Fibroblast of skin of right quadriceps (primary cell): ENCODE data around the gene ARHGAP5.
A peak's percentile ranks its signal among the peaks of the same experiment; 100 is the strongest.

Experiments used
- DNase-seq: peaks from one replicate; pipeline ENCODE4 v3.0.0-alpha.2; 2013

ARHGAP5 gene

DNA sequence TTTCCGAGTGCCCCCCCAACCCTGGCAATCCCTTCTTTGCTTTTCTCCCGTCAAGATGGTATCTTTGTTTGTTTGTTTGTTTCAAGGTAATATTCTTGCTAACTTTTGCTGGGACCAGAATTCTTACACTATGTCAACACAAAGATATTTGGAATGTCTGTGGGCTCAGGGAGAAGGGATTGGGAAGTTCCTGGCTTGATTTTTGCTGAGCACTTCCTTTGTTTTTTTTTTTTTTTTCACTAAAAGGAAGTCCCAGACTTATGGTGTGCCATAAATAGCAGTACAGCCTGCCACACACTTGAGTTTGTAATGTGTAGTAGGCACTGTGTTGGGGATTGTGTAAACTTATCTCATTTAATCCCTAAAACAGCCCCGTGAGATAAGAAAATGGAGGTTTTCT lies 113.6 kb downstream of the ARHGAP5 start:
- peak; percentile 24 for DNase-seq

DNA sequence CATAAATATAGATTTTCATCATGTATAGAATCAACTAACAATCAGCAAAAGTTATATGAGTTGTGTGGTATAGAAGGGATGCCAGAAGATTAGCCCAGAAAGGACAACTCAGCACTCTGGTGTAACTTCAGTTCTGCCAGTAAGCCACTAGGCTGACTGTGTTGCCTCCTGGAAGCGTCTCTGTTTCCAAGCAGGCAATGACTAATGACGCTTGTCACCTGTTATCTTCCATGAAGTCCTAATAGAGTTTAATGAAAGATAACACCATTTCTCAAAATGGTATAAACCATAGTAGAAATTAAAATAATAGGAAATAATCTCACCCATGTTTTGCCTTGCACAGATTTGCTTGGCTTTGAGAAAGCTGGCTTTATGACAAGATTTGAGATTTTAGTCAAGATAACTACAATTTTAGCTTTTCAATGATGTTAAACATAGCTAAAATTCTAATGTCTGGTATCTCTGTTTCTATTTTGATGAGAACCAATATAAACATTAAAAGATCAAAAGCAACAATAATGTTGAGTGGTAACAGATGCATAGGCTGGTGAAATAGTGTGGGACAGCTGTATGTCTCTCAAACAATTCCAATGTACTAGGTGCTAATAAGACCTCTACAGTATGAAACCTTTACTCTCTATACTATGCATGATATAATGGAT lies 115.7 kb downstream of the ARHGAP5 start:
- DNase-seq = no peak

DNA sequence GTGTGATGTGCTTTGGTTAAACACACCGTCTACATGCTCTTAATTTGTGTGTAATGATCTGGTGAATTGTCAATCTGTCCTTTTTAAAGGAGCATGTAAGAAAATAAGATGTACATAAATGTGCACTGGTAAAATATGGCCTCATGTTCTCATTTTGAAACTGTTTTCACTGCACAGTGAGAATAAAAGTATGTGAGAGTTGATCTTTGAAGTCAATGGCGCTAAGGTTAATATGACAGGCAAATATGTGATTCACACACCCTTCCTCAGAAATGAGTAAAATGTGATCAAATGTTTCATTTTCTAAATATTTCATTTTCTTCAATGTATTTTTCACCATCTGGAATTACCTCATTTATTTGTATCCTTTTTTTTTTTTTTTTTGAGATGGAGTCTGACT lies 116.4 kb downstream of the ARHGAP5 start:
- DNase-seq = no peak

DNA sequence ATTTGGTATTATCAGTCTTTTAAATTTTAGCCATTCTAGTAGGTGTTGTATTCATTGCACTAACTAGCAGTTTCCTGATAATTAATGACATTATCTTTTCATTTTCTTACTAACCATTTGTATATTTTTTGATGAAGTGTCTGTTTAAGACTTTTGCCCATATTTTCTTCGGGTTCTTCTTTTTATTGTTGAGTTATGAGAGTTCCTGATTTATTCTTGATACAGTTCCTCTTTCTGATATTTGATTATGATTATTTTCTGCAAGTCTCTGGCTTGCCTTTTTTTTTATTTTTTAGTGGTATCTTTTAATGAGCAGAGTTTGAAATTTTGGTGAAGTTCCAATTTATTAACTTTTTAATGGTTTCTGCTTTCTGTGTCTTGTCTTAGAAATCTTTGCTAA lies 118.5 kb downstream of the ARHGAP5 start:
- no peak for DNase-seq

DNA sequence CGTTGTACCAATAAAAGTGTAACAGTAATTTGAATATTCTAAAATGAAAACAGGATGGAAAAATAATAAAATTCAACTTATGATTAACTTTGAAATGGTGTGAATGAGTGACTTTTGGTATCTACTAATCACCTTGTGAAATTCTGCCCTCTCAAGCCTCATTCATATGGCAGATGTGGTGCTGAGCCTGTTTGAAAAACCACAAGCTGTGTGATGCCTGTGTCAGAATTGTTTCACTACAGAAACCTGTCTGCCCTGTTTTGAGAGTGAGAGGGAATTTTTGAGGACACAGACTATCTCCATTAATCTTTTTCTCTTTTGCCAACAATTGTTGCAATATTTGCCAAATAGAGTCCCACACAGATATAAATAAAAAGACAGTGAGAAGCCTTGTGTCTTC lies 120.8 kb downstream of the ARHGAP5 start:
- no peak for DNase-seq

DNA sequence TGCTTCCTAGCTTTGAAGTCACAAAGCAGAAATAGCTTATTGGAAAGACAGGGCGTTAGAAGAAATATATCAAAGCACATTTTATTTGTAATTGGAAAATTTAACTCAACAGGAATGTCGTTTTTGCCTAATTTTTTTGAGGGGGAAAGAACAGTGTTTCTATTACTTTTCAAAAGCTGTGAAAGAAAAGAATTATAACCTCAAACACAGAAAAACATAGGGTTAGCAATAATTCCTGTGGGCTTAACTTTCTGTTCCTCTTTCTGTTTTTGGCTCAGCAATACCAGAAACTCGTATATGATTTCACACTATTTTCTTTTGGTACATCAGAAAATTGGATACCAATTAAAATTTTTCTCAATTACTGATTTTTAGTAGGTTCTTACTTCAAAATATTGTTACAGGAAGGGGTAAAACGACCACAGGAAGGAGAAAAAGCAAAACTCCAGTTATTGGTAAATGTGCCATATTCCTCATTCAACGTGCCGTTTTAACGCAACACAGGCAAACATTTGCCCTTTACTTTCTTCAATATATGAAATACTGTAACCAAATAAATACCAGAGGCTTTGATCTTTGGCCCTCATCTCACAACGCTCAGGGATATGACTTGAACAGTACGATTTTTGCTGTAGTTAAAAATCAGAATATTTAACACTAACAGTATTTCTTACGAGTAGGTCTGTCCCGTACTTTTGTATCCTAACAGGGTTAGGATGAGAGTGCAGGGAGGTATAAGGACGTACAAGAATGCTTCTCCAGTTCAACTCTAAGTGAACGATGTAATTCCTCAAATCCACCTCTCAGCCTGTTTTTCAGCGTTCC lies 123.5 kb downstream of the ARHGAP5 start:
- DNase-seq = no peak

DNA sequence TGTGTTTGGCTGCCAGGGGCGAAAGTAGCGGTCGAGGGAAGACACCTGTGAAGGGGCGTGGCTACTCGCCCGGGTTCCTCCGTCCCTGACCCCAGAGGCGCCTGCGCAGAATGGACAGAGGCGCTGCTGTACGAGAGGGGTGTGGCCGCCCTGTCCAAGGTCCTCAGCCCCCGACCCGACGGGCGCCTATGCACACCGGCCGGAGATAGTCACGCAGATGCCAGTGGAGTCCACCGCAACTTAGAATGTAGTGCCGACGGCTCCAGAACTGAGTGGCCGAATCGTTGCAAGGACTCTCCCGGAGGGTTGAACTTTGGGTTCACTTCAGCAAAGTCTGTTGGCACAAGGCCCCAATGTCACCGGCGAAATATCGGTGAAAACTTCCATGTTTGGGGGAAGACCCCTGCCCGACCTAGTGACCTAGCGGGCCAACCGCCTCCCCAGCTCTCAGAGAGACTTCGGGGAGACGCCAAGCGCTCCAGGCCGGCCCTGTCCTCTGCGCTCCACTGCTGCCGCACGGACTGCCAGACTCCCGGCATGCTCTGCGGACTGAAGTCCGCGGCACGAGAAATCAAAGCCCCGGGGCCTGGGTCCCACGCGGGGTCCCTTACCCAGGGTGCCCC lies 124.2 kb downstream of the ARHGAP5 start:
- peak; percentile 38 for DNase-seq

DNA sequence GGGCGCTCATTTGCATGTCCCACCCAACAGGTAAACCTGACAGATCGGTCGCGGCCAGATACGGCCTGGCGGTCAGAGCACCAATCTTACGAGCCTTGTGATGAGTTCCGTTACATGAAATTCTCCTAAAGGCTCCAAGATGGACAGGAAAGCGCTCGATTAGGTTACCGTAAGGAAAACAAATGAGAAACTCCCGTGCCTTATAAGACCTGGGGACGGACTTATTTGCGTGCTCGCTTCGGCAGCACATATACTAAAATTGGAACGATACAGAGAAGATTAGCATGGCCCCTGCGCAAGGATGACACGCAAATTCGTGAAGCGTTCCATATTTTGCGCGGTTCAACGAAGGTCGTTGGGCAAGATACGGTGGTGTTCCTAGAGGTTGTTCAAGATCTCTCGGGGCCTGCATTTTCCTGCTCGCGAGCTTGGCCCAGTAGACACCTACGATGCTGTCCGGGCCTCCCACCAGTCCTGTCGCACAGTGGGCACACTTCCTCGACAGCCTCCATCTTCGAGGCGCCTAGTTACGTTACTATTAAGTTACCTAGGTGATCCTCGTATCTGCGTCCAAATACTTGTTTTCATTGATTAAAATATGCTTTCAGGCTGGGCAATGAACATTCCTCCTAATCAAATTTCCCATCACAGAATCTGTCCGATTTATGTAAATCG lies 124.8 kb downstream of the ARHGAP5 start, which contains the start of gene RNU6-7:
Gene RNU6-7 (plus strand): TSS at position 230 of the 675 bp plus-strand sequence.
- peak; percentile 17 for DNase-seq

DNA sequence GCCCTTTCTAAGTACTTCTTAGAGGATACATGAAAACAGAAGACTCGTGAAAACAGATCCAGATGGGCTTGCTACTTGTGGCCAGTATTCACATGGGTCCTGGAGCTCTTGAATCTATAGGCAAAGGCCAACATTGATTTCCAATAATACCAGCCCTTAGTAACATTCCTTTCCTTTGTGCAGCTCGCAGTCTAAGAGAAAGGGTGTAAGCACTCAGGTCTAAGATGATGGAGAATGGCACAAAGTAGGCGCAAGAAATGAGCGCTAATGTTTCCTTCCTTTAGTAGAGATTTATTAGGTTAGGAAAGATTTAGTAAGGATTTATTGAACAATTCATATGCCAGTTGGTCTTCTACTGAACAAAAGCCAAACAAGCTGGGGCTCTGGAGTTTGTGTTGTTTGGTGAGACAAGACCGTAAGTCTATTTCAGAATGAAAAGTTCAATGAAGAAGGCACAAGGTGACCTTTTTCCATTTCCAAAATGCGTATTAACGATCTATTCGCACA lies 125.4 kb downstream of the ARHGAP5 start:
- no peak for DNase-seq

DNA sequence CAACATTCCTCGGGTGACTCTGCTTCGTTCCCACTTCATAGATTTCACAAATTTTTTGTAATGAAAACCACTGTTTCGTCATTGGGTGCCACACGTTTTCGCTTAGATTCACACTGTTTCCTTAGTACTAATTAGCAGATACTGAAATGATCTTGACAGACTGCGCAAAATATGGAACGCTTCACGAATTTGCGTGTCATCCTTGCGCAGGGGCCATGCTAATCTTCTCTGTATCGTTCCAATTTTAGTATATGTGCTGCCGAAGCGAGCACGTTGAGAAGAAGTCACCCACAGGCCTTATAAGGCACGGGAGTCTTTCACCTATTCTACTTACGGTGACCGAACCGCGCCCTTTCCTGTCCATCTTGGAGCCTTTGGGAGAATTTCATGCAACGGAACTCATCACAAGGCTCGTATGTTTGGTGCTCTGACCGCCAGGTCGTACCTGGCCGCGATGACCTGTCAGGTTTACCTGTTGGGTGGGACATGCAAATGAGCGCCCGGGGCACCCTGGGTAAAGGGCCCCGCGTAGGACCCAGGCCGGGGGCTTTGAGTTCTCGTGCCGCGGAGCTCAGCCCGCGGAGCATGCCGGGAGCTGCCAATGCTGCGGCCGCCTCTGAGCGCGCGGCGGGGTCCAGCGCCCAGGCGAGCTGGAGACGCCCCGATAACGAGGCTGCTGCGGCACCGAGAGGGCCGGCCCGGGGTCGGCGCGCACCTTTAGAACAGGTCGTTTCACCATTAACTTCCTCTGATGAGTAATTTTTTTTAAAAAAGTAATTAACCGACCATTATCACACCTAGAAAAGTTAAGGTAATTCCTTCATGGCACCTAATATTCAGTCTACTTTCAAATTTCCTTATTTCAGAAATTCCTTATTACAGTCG lies 126.1 kb downstream of the ARHGAP5 start, which contains the start of gene RNU6-8:
Gene RNU6-8 (minus strand): TSS at position 272 of the 885 bp plus-strand sequence.
- peak; percentile 87 for DNase-seq

DNA sequence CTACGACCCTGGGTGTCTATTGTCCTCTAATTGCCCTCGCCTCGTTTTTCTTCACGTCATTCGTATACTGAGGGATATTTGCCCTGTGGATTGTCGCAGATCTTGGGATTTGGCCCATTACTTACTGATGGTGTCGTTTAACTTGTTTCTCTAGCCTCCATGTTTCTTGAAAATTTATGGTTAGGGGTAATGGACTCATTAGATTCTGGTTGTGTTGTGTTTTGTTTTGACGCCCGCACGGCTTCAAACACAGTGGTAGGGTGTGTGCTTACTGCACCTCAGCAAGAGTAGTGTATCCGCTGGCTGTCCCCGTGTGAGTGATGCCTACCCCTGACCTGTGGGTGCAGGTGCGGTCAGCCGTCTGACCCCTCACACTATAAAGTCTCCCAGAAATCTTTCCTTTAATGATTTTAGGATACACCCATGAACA lies 126.8 kb downstream of the ARHGAP5 start:
- no peak for DNase-seq

DNA sequence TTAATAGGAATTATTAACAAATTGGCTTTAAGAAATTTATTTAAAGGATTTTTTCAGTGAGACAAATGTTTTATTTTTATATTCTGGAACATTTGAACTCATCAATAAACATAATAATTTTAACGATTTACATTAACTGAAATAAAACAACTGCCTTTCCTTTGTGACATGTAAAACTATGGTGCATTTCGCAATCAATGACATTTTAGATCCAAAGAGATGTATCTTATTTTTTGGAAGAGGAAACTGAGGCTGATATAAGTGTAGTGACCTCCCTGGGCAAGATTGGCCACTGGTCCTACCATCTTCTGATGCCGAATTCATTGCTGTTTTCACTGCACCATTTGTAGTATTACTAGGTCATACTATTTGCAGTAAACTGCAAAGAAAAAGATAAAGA lies 128.4 kb downstream of the ARHGAP5 start:
- DNase-seq = no peak

DNA sequence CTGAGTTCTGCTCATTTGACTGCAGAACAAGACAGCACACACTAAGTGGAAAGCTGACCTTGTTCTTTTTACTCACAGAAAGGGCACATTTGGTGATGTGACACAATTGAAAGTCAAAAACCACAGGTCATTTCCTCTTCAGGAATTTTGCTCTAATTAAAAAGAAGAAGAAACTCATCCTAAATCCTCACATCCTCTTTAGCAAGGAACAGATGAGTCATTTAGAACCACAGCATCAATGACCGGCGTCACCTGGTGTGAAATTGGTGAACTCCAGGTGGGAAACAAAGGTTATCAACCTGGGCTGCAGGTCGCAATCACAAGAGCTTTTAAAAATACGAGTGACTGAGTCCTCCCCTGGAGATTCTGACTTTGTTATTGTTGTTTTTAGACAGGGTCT lies 128.9 kb downstream of the ARHGAP5 start:
- no peak for DNase-seq

DNA sequence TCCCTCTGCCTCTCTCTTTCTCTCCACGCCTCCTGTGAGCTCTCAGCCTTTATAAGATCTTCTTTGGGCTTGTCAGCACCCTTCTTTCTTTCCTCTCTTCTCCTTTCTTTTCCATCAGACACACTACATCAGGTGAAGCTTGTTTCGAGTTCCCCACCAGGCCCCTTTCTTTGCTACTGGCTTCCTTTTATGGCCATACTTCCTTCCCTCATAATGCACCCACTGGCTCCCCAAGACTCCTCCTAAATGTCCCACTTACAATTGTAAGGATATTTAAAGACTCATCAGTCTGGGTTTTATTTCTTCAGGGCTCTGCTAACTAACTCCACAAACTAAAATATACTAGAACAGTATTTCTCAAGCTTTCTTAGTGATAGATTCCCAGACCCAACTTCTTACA lies 129.4 kb downstream of the ARHGAP5 start:
- DNase-seq = no peak

DNA sequence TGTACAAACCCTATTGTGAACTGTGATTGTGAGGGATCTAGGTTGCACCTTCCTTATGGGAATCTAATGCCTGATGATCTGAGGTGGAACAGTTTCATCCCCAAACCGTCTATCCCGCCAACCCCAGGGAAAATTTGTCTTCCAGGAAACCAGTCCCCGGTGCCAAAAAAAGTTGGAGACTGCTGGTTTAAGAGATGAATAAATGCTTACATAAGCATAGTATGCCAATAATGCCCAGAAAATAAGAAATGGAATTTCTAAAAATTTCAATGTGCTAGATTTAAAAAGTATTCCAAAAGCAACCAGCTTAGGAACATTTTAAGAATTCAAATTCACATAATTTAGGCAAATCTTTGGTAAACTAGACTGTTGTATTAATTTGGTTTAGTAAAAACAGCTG lies 131.4 kb downstream of the ARHGAP5 start:
- no peak for DNase-seq
